Hepatocyte (in vitro differentiated cells): ENCODE measurements around the gene CROCC2. TPM values are rescaled to one million over a fixed set of nuclear protein-coding genes. Genes with fewer than 3 reads are reported as not detected.

ENCODE experiments used
- DNase-seq: peaks from one replicate; pipeline ENCODE4 v3.0.0-alpha.2; 2016; ENCODE audit warnings: low spot score
- H2AFZ ChIP-seq: fragments of 200-600 bp; sonication (generic); 2 replicates; pipeline ENCODE4 v1.6.0; 2016; ENCODE audit warnings: antibody characterized with exemption, mild to moderate bottlenecking
- H3K27ac ChIP-seq: fragments of 200-600 bp; sonication (generic); 2 replicates; pipeline ENCODE4 v1.5.1; 2016; ENCODE audit warnings: mild to moderate bottlenecking
- H3K27me3 ChIP-seq: fragments of 200-600 bp; sonication (generic); 2 replicates; pipeline ENCODE4 v1.6.1; 2016
- H3K36me3 ChIP-seq: fragments of 200-600 bp; sonication (generic); replicated peaks from 2 replicates; pipeline ENCODE4 v1.5.1; 2016; ENCODE audit warnings: low read depth; ENCODE audit not compliant: insufficient read depth
- H3K4me1 ChIP-seq: fragments of 200-600 bp; sonication (generic); 2 replicates; pipeline ENCODE4 v1.5.1; 2016; ENCODE audit warnings: mild to moderate bottlenecking, moderate library complexity; ENCODE audit not compliant: insufficient read depth
- H3K4me2 ChIP-seq: fragments of 200-600 bp; sonication (generic); 2 replicates; pipeline ENCODE4 v1.6.0; 2016
- H3K4me3 ChIP-seq: fragments of 200-600 bp; sonication (generic); 2 replicates; pipeline ENCODE4 v1.5.1; 2016; ENCODE audit warnings: mild to moderate bottlenecking
- H3K79me2 ChIP-seq: fragments of 200-600 bp; sonication (generic); 2 replicates; pipeline ENCODE4 v1.6.0; 2017; ENCODE audit warnings: mild to moderate bottlenecking
- H3K9me2 ChIP-seq: fragments of 200-600 bp; sonication (generic); replicated peaks from 2 replicates; pipeline ENCODE4 v1.6.0; 2017; ENCODE audit warnings: mild to moderate bottlenecking; ENCODE audit not compliant: insufficient read depth
- H3K9me3 ChIP-seq: fragments of 200-600 bp; sonication (generic); 2 replicates; pipeline ENCODE4 v1.5.1; 2016; ENCODE audit warnings: low read depth, mild to moderate bottlenecking
- H4K20me1 ChIP-seq: fragments of 200-600 bp; sonication (generic); 2 replicates; pipeline ENCODE4 v1.6.0; 2016; ENCODE audit warnings: mild to moderate bottlenecking; ENCODE audit not compliant: insufficient read depth, poor library complexity, severe bottlenecking
- CTCF ChIP-seq: fragments of 200-600 bp; sonication (generic); IDR thresholded peaks from 2 replicates; pipeline ENCODE4 v1.5.1; 2016; ENCODE audit warnings: antibody characterized with exemption, mild to moderate bottlenecking; ENCODE audit not compliant: poor library complexity
- EZH2 ChIP-seq: fragments of 200-600 bp; sonication (generic); IDR thresholded peaks from 2 replicates; pipeline ENCODE4 v1.6.1; 2016; ENCODE audit warnings: antibody characterized with exemption, mild to moderate bottlenecking, borderline replicate concordance
- EZH2phosphoT487 ChIP-seq: fragments of 200-600 bp; sonication (generic); IDR thresholded peaks from one replicate; pipeline ENCODE4 v1.6.1; 2018; ENCODE audit warnings: antibody characterized with exemption, mild to moderate bottlenecking, low read depth, moderate library complexity; ENCODE audit not compliant: unreplicated experiment, severe bottlenecking
- WGBS: methylation state at CpG from one replicate; pipeline ENCODE4 v1.1.6; 2016; ENCODE audit warnings: low lambda C conversion rate; ENCODE audit errors: missing lambda C conversion rate; 5-methylcytosine and 5-hydroxymethylcytosine counted together
- polyA plus RNA-seq: library from polyadenylated mRNA; unstranded; fragments of >200 nt; fragmentation: Nextera tagmentation; extraction: Ambion mirVana; gene quantifications from 2 replicates; pipeline ENCODE4 v1.2.1, GENCODE V29; 2016
- total RNA-seq: library from RNA; depleted of rRNA; stranded (reverse); fragments of >200 nt; gene quantifications from 2 replicates; pipeline ENCODE4 v1.2.3, GENCODE V29; 2014

Gene CROCC2
- total and polyA plus RNA-seq, 2 experiments from 2014 or later, result 0.04 to 0.10 TPM

- TF ChIP-seq CTCF, result no peak
- TF ChIP-seq EZH2, result no peak
- no peak for TF ChIP-seq EZH2phosphoT487
- Histone ChIP-seq H3K27me3 (no peaks in the 10 kb centered on the region), H2AFZ (no peak overlapping the region), H4K20me1 (no peaks in the 10 kb centered on the region), H3K4me2 (no peak overlapping the region), H3K27ac (no peak overlapping the region), H3K79me2 (no peaks in the 10 kb centered on the region), H3K4me3 (no peak overlapping the region), H3K9me3 (no peaks in the 10 kb centered on the region), H3K9me2 (no peaks in the 10 kb centered on the region), H3K4me1 (peaks cover 17% of the 10 kb centered on the region), H3K36me3 (no peaks in the 10 kb centered on the region)
- no peak for DNase-seq
- WGBS, result 95% methylated on average over 7 of the region's 7 CpGs
Observed at GRCh38 chr2:241007111-241007510, 101.0 kb downstream of the CROCC2 start.

DNA sequence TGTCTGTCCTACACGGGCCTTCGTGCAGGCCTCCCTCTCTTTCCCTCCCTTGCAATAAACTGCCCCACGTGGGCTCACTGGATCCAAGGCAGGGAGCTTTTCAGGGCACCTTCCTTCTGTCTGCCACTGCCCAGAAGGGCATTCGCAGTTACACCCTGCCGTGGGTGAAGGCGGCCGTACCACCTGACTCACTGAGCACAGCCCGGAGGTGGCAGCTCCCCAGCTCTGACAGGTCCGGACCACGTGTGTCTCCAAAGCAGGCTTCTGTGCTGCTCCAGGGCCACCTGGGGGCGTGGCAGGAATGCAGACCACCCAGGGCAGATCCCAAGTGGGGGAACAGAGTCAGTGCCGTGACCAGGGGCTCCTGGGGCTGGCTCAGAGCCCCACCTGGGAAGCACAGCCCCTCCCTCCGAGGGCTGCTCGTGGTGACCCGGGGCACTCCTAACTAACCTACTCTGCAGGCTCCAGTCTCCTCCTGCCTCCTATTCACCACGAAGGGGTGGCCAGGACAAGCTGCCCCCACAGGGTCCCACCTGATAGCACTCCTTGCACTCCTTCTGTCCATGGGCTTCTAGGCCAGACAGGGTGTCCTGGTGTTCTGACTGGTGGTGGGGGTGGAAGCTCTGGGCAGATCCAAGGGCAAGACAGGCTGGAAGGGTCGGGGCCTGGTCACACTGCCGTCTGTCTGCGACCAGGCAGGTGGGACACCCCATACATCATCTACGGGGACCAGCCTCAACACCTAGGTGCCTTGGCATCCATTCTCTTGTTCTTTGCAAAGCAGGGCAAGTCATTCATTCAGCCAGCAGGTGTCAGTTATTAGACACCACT is 102.0 kb downstream of the CROCC2 start:
- Histone ChIP-seq H3K9me3 (no peaks in the 10 kb centered on the region), H3K9me2 (no peaks in the 10 kb centered on the region), H3K79me2 (no peaks in the 10 kb centered on the region), H3K4me3 (no peak overlapping the region), H4K20me1 (no peaks in the 10 kb centered on the region), H3K36me3 (no peaks in the 10 kb centered on the region), H2AFZ (no peak overlapping the region), H3K4me1 (peaks cover 17% of the 10 kb centered on the region), H3K4me2 (no peak overlapping the region), H3K27me3 (no peaks in the 10 kb centered on the region), H3K27ac (no peak overlapping the region)
- no peak for TF ChIP-seq EZH2
- no peak for TF ChIP-seq CTCF
- TF ChIP-seq EZH2phosphoT487, result no peak
- 76% methylated on average over 20 of the region's 20 CpGs for WGBS
- no peak for DNase-seq

DNA sequence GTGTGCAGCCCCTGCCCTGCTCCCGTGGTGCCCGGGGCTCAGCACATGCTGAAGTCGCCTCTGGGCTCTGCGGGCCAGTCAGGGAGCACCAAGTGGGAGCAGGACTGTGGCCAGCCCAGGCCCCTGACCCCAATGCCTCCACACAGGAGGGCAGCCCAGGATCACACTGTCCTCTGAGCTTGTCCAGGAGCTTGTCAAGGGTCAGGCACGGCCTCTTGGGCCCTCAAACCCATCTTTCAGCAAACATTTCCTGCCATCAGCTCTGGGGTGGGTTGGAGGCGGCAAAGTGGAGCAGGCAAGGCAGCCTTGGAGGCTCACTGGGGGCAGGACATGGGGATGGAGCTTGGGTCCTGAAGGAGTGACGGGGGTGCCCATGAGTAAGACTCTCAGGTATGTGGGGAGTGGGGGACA is 102.6 kb downstream of the CROCC2 start:
- no peak overlapping the region for H3K4me2 ChIP-seq
- no peaks in the 10 kb centered on the region for H3K36me3 ChIP-seq
- WGBS, result 90% methylated on average over 7 of the region's 7 CpGs
- no peaks in the 10 kb centered on the region for H3K9me2 ChIP-seq
- H3K4me1 ChIP-seq, result peaks cover 17% of the 10 kb centered on the region
- no peak overlapping the region for H3K27ac ChIP-seq
- no peak overlapping the region for H3K4me3 ChIP-seq
- no peak overlapping the region for H2AFZ ChIP-seq
- TF ChIP-seq EZH2 (no peak), CTCF (no peak), EZH2phosphoT487 (no peak)
- H3K9me3 ChIP-seq, result no peaks in the 10 kb centered on the region
- H3K27me3 ChIP-seq, result no peaks in the 10 kb centered on the region
- H3K79me2 ChIP-seq, result no peaks in the 10 kb centered on the region
- H4K20me1 ChIP-seq, result no peaks in the 10 kb centered on the region
- DNase-seq, result peak; percentile 2
